ENCODE measurements around the gene MSI2. TPM values are rescaled to one million over a fixed set of nuclear protein-coding genes. Genes with fewer than 3 reads are reported as not detected.
A peak's percentile ranks its signal among the peaks of the same experiment; 100 is the strongest.

The MSI2 gene
- total and polyA plus RNA-seq, 2 experiments from 2014 or later: 18.9 to 41.8 TPM

- no peak for TF ChIP-seq REST (IDR thresholded peaks at IDR 0.05; ENCODE audit: unreplicated experiment)
- no peak for TF ChIP-seq ETS1 (IDR thresholded peaks at IDR 0.05)
- TF ChIP-seq ZNF331 (CRISPR knock-in tag; IDR thresholded peaks at IDR 0.05; ENCODE audit: low read depth): no peak
- no peak for TF ChIP-seq POLR2AphosphoS5 (IDR thresholded peaks at IDR 0.05; ENCODE audit: low read depth)
- no peak for TF ChIP-seq ZNF114 (CRISPR knock-in tag; IDR thresholded peaks at IDR 0.05)
- TF ChIP-seq JUNB (IDR thresholded peaks at IDR 0.05; ENCODE audit: unreplicated experiment): no peak
- TF ChIP-seq EZH2phosphoT487 (IDR thresholded peaks at IDR 0.05; ENCODE audit: unreplicated experiment): no peak
- no peak for TF ChIP-seq CREB1 (CRISPR knock-in tag; IDR thresholded peaks at IDR 0.05; ENCODE audit: low read depth)
Measured at GRCh38 chr17:57309479-57309878, 53.2 kb downstream of the MSI2 start (continued).

- peak; percentile 21 for ATAC-seq
- no peak overlapping the region for H3K4me3 Mint-ChIP-seq
- Histone ChIP-seq H3K27me3 (ENCODE audit: insufficient read depth) (no peaks in the 10 kb centered on the region), H3K27ac (ENCODE audit: low read depth) (0 out of 2 replicates have a peak overlapping the region, but pooled peaks have one; percentile 92), H3K79me2 (replicated peaks; ENCODE audit: insufficient read depth) (peaks cover 27% of the 10 kb centered on the region), H2AFZ (no peak overlapping the region), H3K36me3 (ENCODE audit: insufficient read depth) (no peaks in the 10 kb centered on the region; the same call in 1 of the 2 replicates), H3K4me3 (no peak overlapping the region), H3K4me1 (ENCODE audit: insufficient read depth) (peaks cover 36% of the 10 kb centered on the region), H3K9me2 (ENCODE audit: insufficient read depth) (no peaks in the 10 kb centered on the region), H3F3A (replicated peaks; ENCODE audit: low read depth) (peaks cover 11% of the 10 kb centered on the region; the same call in 1 of the 2 replicates), H3K4me2 (peak overlapping the region; percentile 38), H4K20me1 (replicated peaks; ENCODE audit: insufficient read depth) (no peaks in the 10 kb centered on the region; the same call in none of the 2 replicates)
- peak overlapping the region; percentile 86; the same call in 1 of the 2 replicates for H3K27ac Mint-ChIP-seq
- peaks cover 2% of the 10 kb centered on the region for H3K27me3 Mint-ChIP-seq (ENCODE audit: insufficient read depth, low read depth, poor library complexity)
- no peak for DNase-seq (ENCODE audit: low spot score)
- no peaks in the 10 kb centered on the region; the same call in 2 of the 3 replicates for H3K36me3 Mint-ChIP-seq (ENCODE audit: low read depth)
- no peaks in the 10 kb centered on the region for H3K9me3 Mint-ChIP-seq
- H3K4me1 Mint-ChIP-seq: peaks cover 63% of the 10 kb centered on the region
- TF ChIP-seq ZNF462 (CRISPR knock-in tag; IDR thresholded peaks at IDR 0.05) (no peak), EZH2phosphoT487 (IDR thresholded peaks at IDR 0.05; ENCODE audit: unreplicated experiment) (no peak)
Measured at GRCh38 chr17:57311281-57312216, 55.2 kb downstream of the MSI2 start.

All from GM23338 (cell line).